NK-92 (cell line): ENCODE results near the gene MBTPS2.

Experiments
- DNase-seq: peaks from one replicate; lab custom pipeline; 2025; ENCODE audit not compliant: unreplicated experiment; lab: John Stamatoyannopoulos, UW

The MBTPS2 gene

DNA sequence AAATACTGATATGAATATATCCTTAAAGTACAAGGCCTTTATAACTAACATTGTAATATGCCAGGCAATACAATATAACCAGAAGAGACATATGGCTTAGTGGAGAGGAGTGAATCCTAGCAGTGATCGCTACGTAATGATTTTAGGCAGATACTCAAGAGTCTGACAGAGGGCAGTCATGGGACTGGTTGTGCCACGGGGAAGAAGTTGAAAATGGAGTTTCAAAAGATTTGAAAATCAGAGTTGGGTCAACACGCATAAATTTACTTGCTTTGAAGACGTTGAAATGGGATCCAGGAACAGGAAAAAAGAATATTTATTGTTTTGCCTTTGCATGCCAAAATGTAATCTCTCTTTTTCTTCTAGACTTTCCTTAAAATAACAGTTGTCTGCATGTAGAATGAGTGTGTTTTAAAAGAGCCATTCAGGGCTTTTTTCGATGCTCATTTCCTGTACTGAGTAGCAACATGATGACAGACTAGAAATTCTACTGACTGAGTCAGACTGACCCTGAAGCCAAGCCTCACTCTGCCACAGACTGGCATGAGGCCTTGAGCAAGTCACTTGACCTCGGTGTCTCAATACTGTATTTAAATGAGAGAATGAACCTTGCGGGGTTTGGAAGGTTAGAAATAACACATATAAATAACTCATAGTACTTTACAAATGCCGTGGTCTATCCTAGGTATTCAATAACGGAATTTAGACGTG lies 93.0 kb downstream of the MBTPS2 start:
- DNase-seq, result no peak

GRCh38 chrX:21933077-21933476 lies 93.7 kb downstream of the MBTPS2 start:
- DNase-seq, result no peak

DNA sequence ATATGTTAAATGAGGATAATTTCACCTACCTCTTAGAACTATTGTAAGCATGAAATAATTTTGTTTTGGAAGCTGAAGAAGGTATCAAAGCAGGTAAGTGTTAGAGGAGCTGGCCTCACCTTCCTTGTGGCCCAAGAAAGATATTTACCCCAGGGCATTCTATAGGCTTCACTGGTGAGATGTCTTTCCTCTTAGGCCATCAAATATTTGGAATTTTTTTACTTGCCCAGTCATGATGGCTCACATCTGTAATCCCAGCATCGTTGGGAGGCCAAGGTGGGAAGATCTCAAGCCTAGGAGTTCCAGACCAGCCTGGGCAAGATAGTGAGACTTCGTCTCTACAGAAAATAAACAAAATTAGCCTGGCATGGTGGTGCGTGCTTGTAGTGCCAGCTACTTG lies 95.0 kb downstream of the MBTPS2 start:
- no peak for DNase-seq
